Measurements from ENCODE around the gene CSAG2.
"Not testable (repeated sequence)": the region's sequence is repeated elsewhere in the genome, so short reads cannot be mapped to it uniquely, and the experiment has no call there.

The CSAG2 gene

GRCh38 chrX:152709173-152709572 is at the start of gene CSAG2:
Gene CSAG2, minus strand, starts transcription at chrX:152709273. Its CDS starts 161 bp downstream, at chrX:152709112.
- DNase-seq (ENCODE audit: low read depth): not testable (repeated sequence)

GRCh38 chrX:152754871-152755270 is 45.8 kb upstream of the CSAG2 start:
- DNase-seq (ENCODE audit: low read depth): not testable (repeated sequence)

GRCh38 chrX:152753686-152754650 is 44.9 kb upstream of the CSAG2 start, which contains the start of gene MAGEA2:
Gene MAGEA2, minus strand, starts transcription at chrX:152753842. Its CDS starts 2,479 bp downstream, at chrX:152751363.
- DNase-seq (ENCODE audit: low read depth): not testable (repeated sequence)

GRCh38 chrX:152738560-152738959 is 29.5 kb upstream of the CSAG2 start:
- no peak for DNase-seq (ENCODE audit: low read depth)

- DNase-seq (ENCODE audit: low read depth): not testable (repeated sequence)
These were observed 27.5 kb upstream of the CSAG2 start for GRCh38 chrX:152736528-152736927.

GRCh38 chrX:152735860-152736511 is 26.9 kb upstream of the CSAG2 start:
- no peak for DNase-seq (ENCODE audit: low read depth)

- no peak for DNase-seq (ENCODE audit: low read depth)
These were observed 26.0 kb upstream of the CSAG2 start for GRCh38 chrX:152735101-152735500.

- DNase-seq (ENCODE audit: low read depth): not testable (repeated sequence)
These were observed 25.2 kb upstream of the CSAG2 start for GRCh38 chrX:152734143-152734858.

- DNase-seq (ENCODE audit: low read depth): no peak
These were observed 24.3 kb upstream of the CSAG2 start, which contains the start of the genes CSAG1 and MAGEA12 for GRCh38 chrX:152733261-152733975. Gene CSAG1, minus strand, starts transcription at chrX:152733721. Its CDS starts 1,261 bp downstream, at chrX:152732460. Gene MAGEA12, plus strand, starts transcription at chrX:152733757. Its CDS starts 2,405 bp downstream, at chrX:152736162.

GRCh38 chrX:152725409-152725808 is 16.3 kb upstream of the CSAG2 start:
- no peak for DNase-seq (ENCODE audit: low read depth)

- not testable (repeated sequence) for DNase-seq (ENCODE audit: low read depth)
These were observed 5.0 kb upstream of the CSAG2 start, which contains the start of gene MAGEA2B for GRCh38 chrX:152713815-152714787. Gene MAGEA2B, plus strand, starts transcription at chrX:152714628. Its CDS starts 2,479 bp downstream, at chrX:152717107.

GRCh38 chrX:152713195-152713594 is 4.1 kb upstream of the CSAG2 start:
- DNase-seq (ENCODE audit: low read depth): not testable (repeated sequence)

GRCh38 chrX:152706500-152706899 is 2.6 kb downstream of the CSAG2 start:
- DNase-seq (ENCODE audit: low read depth): not testable (repeated sequence)

- not testable (repeated sequence) for DNase-seq (ENCODE audit: low read depth)
These were observed 8.7 kb downstream of the CSAG2 start for GRCh38 chrX:152700390-152700789.

GRCh38 chrX:152697952-152698931 is 10.8 kb downstream of the CSAG2 start, which contains the start of gene MAGEA3:
Gene MAGEA3, plus strand, starts transcription at chrX:152698794. Its CDS starts 2,039 bp downstream, at chrX:152700833.
- not testable (repeated sequence) for DNase-seq (ENCODE audit: low read depth)

- DNase-seq (ENCODE audit: low read depth): not testable (repeated sequence)
These were observed 28.1 kb downstream of the CSAG2 start for GRCh38 chrX:152681012-152681411.

- not testable (repeated sequence) for DNase-seq (ENCODE audit: low read depth)
These were observed 34.4 kb downstream of the CSAG2 start for GRCh38 chrX:152674652-152675051.

- DNase-seq (ENCODE audit: low read depth): no peak
These were observed 34.9 kb downstream of the CSAG2 start for GRCh38 chrX:152674135-152674534.
